ENCODE results near the gene RGCC.

The RGCC gene

GRCh38 chr13:41470196-41470595 lies 12.8 kb downstream of the RGCC start:
- H3K9me3 ChIP-seq (ENCODE audit: severe bottlenecking) = no peaks in the 10 kb centered on the region

GRCh38 chr13:41471785-41472184 lies 14.4 kb downstream of the RGCC start:
- no peaks in the 10 kb centered on the region for H3K9me3 ChIP-seq (ENCODE audit: severe bottlenecking)
- no peak overlapping the region for H3K27ac ChIP-seq
- no peak for DNase-seq
- no peak overlapping the region for H3K4me3 ChIP-seq (ENCODE audit: low read depth, low read length)
- no peaks in the 10 kb centered on the region for H3K36me3 ChIP-seq
- TF ChIP-seq CTCF (IDR thresholded peaks at IDR 0.05; ENCODE audit: low read depth, low read length) = no peak
- H3K27me3 ChIP-seq (ENCODE audit: insufficient read depth, low read depth, severe bottlenecking) = no peaks in the 10 kb centered on the region

More at GRCh38 chr13:41470196-41470595, 12.8 kb downstream of the RGCC start:
- H3K4me3 ChIP-seq (ENCODE audit: low read depth, low read length) = no peak overlapping the region
- no peak for TF ChIP-seq CTCF (IDR thresholded peaks at IDR 0.05; ENCODE audit: low read depth, low read length)
- H3K27me3 ChIP-seq (ENCODE audit: insufficient read depth, low read depth, severe bottlenecking) = no peaks in the 10 kb centered on the region
- H3K27ac ChIP-seq = no peak overlapping the region
- H3K36me3 ChIP-seq = no peaks in the 10 kb centered on the region
- DNase-seq = no peak

GRCh38 chr13:41487222-41487621 lies 29.9 kb downstream of the RGCC start:
- H3K36me3 ChIP-seq = no peaks in the 10 kb centered on the region
- H3K9me3 ChIP-seq (ENCODE audit: severe bottlenecking) = no peaks in the 10 kb centered on the region
- TF ChIP-seq CTCF (IDR thresholded peaks at IDR 0.05; ENCODE audit: low read depth, low read length) = no peak
- no peak for DNase-seq
- H3K27ac ChIP-seq = no peak overlapping the region
- no peak overlapping the region for H3K4me3 ChIP-seq (ENCODE audit: low read depth, low read length)
- H3K27me3 ChIP-seq (ENCODE audit: insufficient read depth, low read depth, severe bottlenecking) = no peaks in the 10 kb centered on the region

DNA sequence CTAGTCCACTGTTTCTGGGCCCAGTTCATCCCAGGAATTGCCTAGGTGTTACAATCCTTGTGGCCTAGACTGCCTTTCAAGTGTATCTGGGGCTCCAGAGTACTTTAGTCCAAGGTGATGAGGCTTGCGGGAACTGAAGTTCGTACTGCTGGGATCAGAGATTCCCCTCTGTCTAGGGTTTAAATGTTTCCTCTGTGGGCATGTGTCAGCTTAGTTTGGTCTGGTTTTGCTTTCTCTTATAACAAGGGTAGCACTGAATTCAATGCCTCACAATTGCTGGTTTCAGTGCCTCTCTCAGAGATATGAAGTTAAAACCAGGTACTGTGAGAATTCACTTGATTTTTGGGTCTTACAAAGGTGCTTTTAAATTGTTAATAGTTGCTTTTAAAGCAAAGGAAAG lies 30.8 kb downstream of the RGCC start:
- no peak for TF ChIP-seq CTCF (IDR thresholded peaks at IDR 0.05; ENCODE audit: low read depth, low read length)
- Histone ChIP-seq H3K4me3 (ENCODE audit: low read depth, low read length) (no peak overlapping the region), H3K9me3 (ENCODE audit: severe bottlenecking) (no peaks in the 10 kb centered on the region), H3K27me3 (ENCODE audit: insufficient read depth, low read depth, severe bottlenecking) (no peaks in the 10 kb centered on the region), H3K27ac (no peak overlapping the region), H3K36me3 (no peaks in the 10 kb centered on the region)
- no peak for DNase-seq

GRCh38 chr13:41490371-41491015 lies 33.1 kb downstream of the RGCC start:
- DNase-seq = no peak

More at GRCh38 chr13:41490371-41491015, 33.1 kb downstream of the RGCC start:
- H3K36me3 ChIP-seq = no peaks in the 10 kb centered on the region
- H3K4me3 ChIP-seq (ENCODE audit: low read depth, low read length) = no peak overlapping the region
- no peak overlapping the region for H3K27ac ChIP-seq
- H3K9me3 ChIP-seq (ENCODE audit: severe bottlenecking) = no peaks in the 10 kb centered on the region
- no peaks in the 10 kb centered on the region for H3K27me3 ChIP-seq (ENCODE audit: insufficient read depth, low read depth, severe bottlenecking)
- TF ChIP-seq CTCF (IDR thresholded peaks at IDR 0.05; ENCODE audit: low read depth, low read length) = no peak
